Psoas muscle (tissue), 8 donors: ENCODE measurements around the gene BRAF. TPM values are rescaled to one million over a fixed set of nuclear protein-coding genes. Genes with fewer than 3 reads are reported as not detected.
"Not testable (repeated sequence)": the region's sequence is repeated elsewhere in the genome, so short reads cannot be mapped to it uniquely, and the experiment has no call there.

ENCODE experiments used
- ATAC-seq, 4 donors: fragments of 200-7000 bp; cut with Tn5 transposase; one replicate each; pipeline ENCODE4 v1.9.1; 2020; ENCODE audit warnings: moderate library complexity in 3 of 4, mild to moderate bottlenecking in 2 of 4
- DNase-seq, 2 donors: peaks; one replicate each; pipeline ENCODE4 v3.0.0-alpha.2; 2020
- H3K27ac ChIP-seq: fragments of 200-600 bp; one replicate; pipeline ENCODE4 v1.8.0; 2022
- H3K27me3 ChIP-seq, 3 donors: fragments of 200-600 bp in 1 of 3; one replicate each; pipeline versions ENCODE4 v1.6.1 to v1.8.0; 2013 to 2022; ENCODE audit warnings: low read length in 2 of 3, mild to moderate bottlenecking in 2 of 3, moderate library complexity in 1 of 3; ENCODE audit not compliant: insufficient read depth in 3 of 3
- H3K36me3 ChIP-seq, 2 donors: fragments of 200-600 bp in 1 of 2; one replicate each; pipeline versions ENCODE4 v1.6.1 to v1.8.0; 2013 to 2022; ENCODE audit warnings: low read depth in 1 of 2, mild to moderate bottlenecking in 1 of 2, moderate library complexity in 1 of 2; ENCODE audit not compliant: insufficient read depth in 1 of 2
- H3K4me1 ChIP-seq: fragments of 200-600 bp; one replicate; pipeline ENCODE4 v1.8.0; 2022
- H3K4me3 ChIP-seq: fragments of 200-600 bp; one replicate; pipeline ENCODE4 v1.8.0; 2022; ENCODE audit warnings: mild to moderate bottlenecking
- H3K9me3 ChIP-seq: fragments of 200-600 bp; one replicate; pipeline ENCODE4 v1.8.0; 2022
- CTCF ChIP-seq: fragments of 200-600 bp; IDR thresholded peaks from one replicate; pipeline ENCODE4 v1.8.0; 2022; ENCODE audit warnings: antibody characterized with exemption
- WGBS, 3 donors: extraction: QIAGEN DNeasy Blood & Tissue Kit; methylation state at CpG; one replicate each; pipeline versions ENCODE4 v1.1.6 to v1.1.7; 2013; 5-methylcytosine and 5-hydroxymethylcytosine counted together
- intact Hi-C, 2 donors: fragments of 100-400 bp; cut with DNase I; formaldehyde crosslinking; loops; one replicate each; pipeline versions ENCODE4 v1.11.0 to v1.14.2; 2022
- polyA plus RNA-seq, 3 donors: library from polyadenylated mRNA; stranded (reverse); fragments of 200-250 nt; gene quantifications; one replicate each; pipeline ENCODE4 v1.2.3, GENCODE V29; 2013
- total RNA-seq, 4 donors: library from RNA; stranded (reverse); fragmentation: NEBNext Ultra II Directional in 2 of 4; extraction: Animal tissue kit (Norgen Biotek cat#: 25700) in 2 of 4; gene quantifications; one replicate each; pipeline versions ENCODE4 v1.2.1 to v1.2.4, GENCODE V29; 2021 to 2023
- donor health status: healthy with polysubstance abuse.
- donor health status: DM: no; HTN: no; CAD: no; lungs with moderate emphysema.
- donor health status: Bipolar disorder and iron deficiency.
- donor health status: healthy.
- donor health status: DM: yes; HTN: yes; CAD: no.
- donor health status: DM: no; HTN: no; CAD: no.
- donor health status: DM: no; HTN: no; CAD: no.
- donor health status: DM: yes; HTN: yes; CAD: no.

BRAF gene
- total and polyA plus RNA-seq, 7 donors: 5.0 to 22.6 (median 16.8) TPM

- Histone ChIP-seq H3K9me3 (no peaks in the 10 kb centered on the region), H3K27me3 (no peaks in the 10 kb centered on the region), H3K36me3 (no peaks in the 10 kb centered on the region), H3K4me1 (peaks cover 30% of the 10 kb centered on the region), H3K27ac (no peak overlapping the region), H3K4me3 (no peak overlapping the region)
- intact Hi-C loops: loop anchor here in 1 of 2 donors (10.0 kb wide), 1 partner anchor 226 kb away; the partner anchor contains the start of gene NDUFB2
- no peak for TF ChIP-seq CTCF
- ATAC-seq: no peak
- no peak for DNase-seq
- 86 to 93% (median 89%) methylated on average over 1 of the region's 1 CpG for WGBS, 3 donors
These were observed 4.0 kb downstream of the BRAF start for GRCh38 chr7:140920745-140921144.

GRCh38 chr7:140918236-140918635 is 6.5 kb downstream of the BRAF start:
- Histone ChIP-seq H3K36me3 (no peaks in the 10 kb centered on the region), H3K27ac (no peak overlapping the region), H3K27me3 (no peaks in the 10 kb centered on the region), H3K4me1 (peaks cover 23% of the 10 kb centered on the region), H3K4me3 (no peak overlapping the region), H3K9me3 (no peaks in the 10 kb centered on the region)
- no peak for TF ChIP-seq CTCF
- ATAC-seq: no peak
- DNase-seq: no peak
- WGBS, 3 donors: 98 to 100% (median 99%) methylated on average over 6 of the region's 6 CpGs
- intact Hi-C loops: no loop called here

- Histone ChIP-seq H3K4me3 (no peak overlapping the region), H3K9me3 (no peaks in the 10 kb centered on the region), H3K4me1 (peaks cover 13% of the 10 kb centered on the region), H3K27ac (no peak overlapping the region), H3K27me3 (no peaks in the 10 kb centered on the region), H3K36me3 (no peaks in the 10 kb centered on the region)
- DNase-seq (no peak), ATAC-seq (no peak)
- no peak for TF ChIP-seq CTCF
- intact Hi-C loops: no loop called here
- 95 to 100% (median 96%) methylated on average over 1 of the region's 1 CpG for WGBS, 3 donors
These were observed 7.5 kb downstream of the BRAF start for GRCh38 chr7:140917258-140917657.

- Histone ChIP-seq H3K4me3 (no peak overlapping the region), H3K4me1 (peaks cover 7% of the 10 kb centered on the region), H3K27me3 (no peaks in the 10 kb centered on the region), H3K27ac (no peak overlapping the region), H3K9me3 (no peaks in the 10 kb centered on the region), H3K36me3 (no peaks in the 10 kb centered on the region)
- intact Hi-C loops: no loop called here
- ATAC-seq (no peak), DNase-seq (no peak)
- WGBS, 3 donors: 76 to 78% (median 76%) methylated on average over 4 of the region's 4 CpGs
- no peak for TF ChIP-seq CTCF
These were observed 8.7 kb downstream of the BRAF start for GRCh38 chr7:140915935-140916555.

GRCh38 chr7:140914083-140914482 is 10.6 kb downstream of the BRAF start:
- Histone ChIP-seq H3K9me3 (no peaks in the 10 kb centered on the region), H3K27me3 (no peaks in the 10 kb centered on the region), H3K27ac (no peak overlapping the region), H3K36me3 (no peaks in the 10 kb centered on the region), H3K4me1 (peaks cover 3% of the 10 kb centered on the region), H3K4me3 (no peak overlapping the region)
- intact Hi-C loops: no loop called here
- ATAC-seq: no peak
- DNase-seq: no peak
- TF ChIP-seq CTCF: no peak

- H3K4me1 ChIP-seq, intact Hi-C loops: not testable (repeated sequence)
These were observed 11.2 kb downstream of the BRAF start for GRCh38 chr7:140913596-140913928.

More at GRCh38 chr7:140913596-140913928, 11.2 kb downstream of the BRAF start:
- H3K9me3 ChIP-seq, H3K4me3 ChIP-seq, ATAC-seq, H3K36me3 ChIP-seq, H3K27me3 ChIP-seq, H3K27ac ChIP-seq, DNase-seq: not testable (repeated sequence)
- WGBS, 3 donors: 89 to 98% (median 95%) methylated on average over 5 of the region's 5 CpGs
